Ovary (tissue), 9 donors: Measurements from ENCODE around the gene COL8A1. TPM values are rescaled to one million over a fixed set of nuclear protein-coding genes. Genes with fewer than 3 reads are reported as not detected.

ENCODE experiments used
- DNase-seq, 5 donors: peaks; one replicate each; pipeline ENCODE4 v3.0.0-alpha.2; 2019 to 2020
- H3K27ac ChIP-seq, 2 donors: fragments of 200-600 bp; one replicate each; pipeline versions ENCODE4 v1.5.1 to v1.8.0; 2019 to 2022
- H3K27me3 ChIP-seq: fragments of 200-600 bp; one replicate; pipeline ENCODE4 v1.8.0; 2022
- H3K36me3 ChIP-seq: fragments of 200-600 bp; sonication (generic); one replicate; pipeline ENCODE4 v1.5.1; 2019
- H3K4me1 ChIP-seq: one replicate; pipeline ENCODE4 v1.8.1; 2013; ENCODE audit warnings: mild to moderate bottlenecking, moderate library complexity; ENCODE audit not compliant: insufficient read depth
- H3K4me3 ChIP-seq: fragments of 200-600 bp; sonication (generic); one replicate; pipeline ENCODE4 v1.5.1; 2017
- H3K9me3 ChIP-seq, 2 donors: fragments of 200-600 bp in 1 of 2; sonication (generic) in 1 of 2; one replicate each; pipeline versions ENCODE4 v1.5.1 to v1.8.1; 2013 to 2019; ENCODE audit warnings: mild to moderate bottlenecking in 1 of 2, moderate library complexity in 1 of 2
- EP300 ChIP-seq: sonication (generic); formaldehyde crosslinking; IDR thresholded peaks from one replicate; pipeline ENCODE4 v1.6.1; 2017; ENCODE audit warnings: antibody characterized with exemption
- POLR2A ChIP-seq: fragments of 450-650 bp; IDR thresholded peaks from one replicate; pipeline ENCODE4 v1.6.1; 2017; ENCODE audit warnings: antibody characterized with exemption, mild to moderate bottlenecking, moderate library complexity
- WGBS, 3 donors: extraction: QIAGEN DNeasy Blood & Tissue Kit in 1 of 3; methylation state at CpG; one replicate each; pipeline versions ENCODE4 v1.1.5 to v1.1.7; 2013 to 2017; 5-methylcytosine and 5-hydroxymethylcytosine counted together
- intact Hi-C, 4 donors: fragments of 100-400 bp; cut with DNase I; formaldehyde crosslinking; loops; one replicate each; pipeline versions ENCODE4 v1.11.0 to v1.15.1; 2022 to 2023
- polyA plus RNA-seq, 2 donors: library from polyadenylated mRNA; stranded (reverse); fragments of 200-250 nt in 1 of 2; fragments of 350-450 nt in 1 of 2; fragmentation: Illumina TruSeq in 1 of 2; extraction: RNeasy Lipid Tissue Mini Kit (QIAGEN cat#74804) in 1 of 2; gene quantifications; one replicate each; pipeline ENCODE4 v1.2.3, GENCODE V29; 2013 to 2014
- total RNA-seq, 7 donors: library from RNA; depleted of rRNA in 2 of 7; stranded (reverse); fragments of >200 nt in 2 of 7; fragmentation: NEBNext Ultra II Directional in 3 of 7; extraction: Animal tissue kit (Norgen Biotek cat#: 25700) in 3 of 7; gene quantifications; one replicate each; pipeline versions ENCODE4 v1.1.0 to v1.2.4, GENCODE V29; 2016 to 2023
- TF ChIP-seq, protein P1 (sequence below), 3 donors: fragments of 450-650 bp in 2 of 3; fragments of 200-600 bp in 1 of 3; IDR thresholded peaks; one replicate each; pipeline versions ENCODE4 v1.5.1 to v1.8.0; 2016 to 2022; ENCODE audit warnings: antibody characterized with exemption in 3 of 3, mild to moderate bottlenecking in 1 of 3
- donor health status: DM: no; HTN: no; CAD: no; lungs with moderate emphysema.
- donor health status: DM: no; HTN: no; CAD: no.
- donor health status: Bipolar disorder and iron deficiency.
- donor health status: DM: yes; HTN: yes; CAD: no.
- donor health status: DM: no; HTN: no; CAD: no.
- donor health status: DM: yes; HTN: yes; CAD: no.

COL8A1 gene
- total and polyA plus RNA-seq, 9 donors = 2.0 to 37.2 (median 11.9) TPM

- WGBS, 3 donors = 2 to 7% (median 2%) methylated on average over 3 of the region's 3 CpGs
- DNase-seq = peak in 2 of 5 donors; percentile 18 to 27
These were observed 115.0 kb downstream of the COL8A1 start for GRCh38 chr3:99753268-99753975.

GRCh38 chr3:99755831-99756230 lies 117.4 kb downstream of the COL8A1 start:
- DNase-seq = no peak
- TF ChIP-seq EP300 = no peak
- TF ChIP-seq, protein P1, sequence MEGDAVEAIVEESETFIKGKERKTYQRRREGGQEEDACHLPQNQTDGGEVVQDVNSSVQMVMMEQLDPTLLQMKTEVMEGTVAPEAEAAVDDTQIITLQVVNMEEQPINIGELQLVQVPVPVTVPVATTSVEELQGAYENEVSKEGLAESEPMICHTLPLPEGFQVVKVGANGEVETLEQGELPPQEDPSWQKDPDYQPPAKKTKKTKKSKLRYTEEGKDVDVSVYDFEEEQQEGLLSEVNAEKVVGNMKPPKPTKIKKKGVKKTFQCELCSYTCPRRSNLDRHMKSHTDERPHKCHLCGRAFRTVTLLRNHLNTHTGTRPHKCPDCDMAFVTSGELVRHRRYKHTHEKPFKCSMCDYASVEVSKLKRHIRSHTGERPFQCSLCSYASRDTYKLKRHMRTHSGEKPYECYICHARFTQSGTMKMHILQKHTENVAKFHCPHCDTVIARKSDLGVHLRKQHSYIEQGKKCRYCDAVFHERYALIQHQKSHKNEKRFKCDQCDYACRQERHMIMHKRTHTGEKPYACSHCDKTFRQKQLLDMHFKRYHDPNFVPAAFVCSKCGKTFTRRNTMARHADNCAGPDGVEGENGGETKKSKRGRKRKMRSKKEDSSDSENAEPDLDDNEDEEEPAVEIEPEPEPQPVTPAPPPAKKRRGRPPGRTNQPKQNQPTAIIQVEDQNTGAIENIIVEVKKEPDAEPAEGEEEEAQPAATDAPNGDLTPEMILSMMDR (IDR thresholded peaks at IDR 0.05) = no peak
- TF ChIP-seq POLR2A = no peak
- Histone ChIP-seq H3K27me3 (no peaks in the 10 kb centered on the region), H3K36me3 (no peaks in the 10 kb centered on the region), H3K4me1 (peaks cover 3% of the 10 kb centered on the region), H3K4me3 (no peak overlapping the region), H3K9me3 (no peaks in the 10 kb centered on the region), H3K27ac (no peak overlapping the region)
- intact Hi-C loops = loop anchor here in 2 of 4 donors (10.0 kb wide), 1 partner anchor 731 kb away; no protein-coding TSS in a partner anchor
- WGBS, 3 donors = 73 to 82% (median 82%) methylated on average over 6 of the region's 6 CpGs

More at GRCh38 chr3:99753268-99753975, 115.0 kb downstream of the COL8A1 start:
- H3K4me3 ChIP-seq = no peak overlapping the region
- no peak for TF ChIP-seq POLR2A
- TF ChIP-seq, protein P1 (IDR thresholded peaks at IDR 0.05) = peak; percentile 57 to 75 (median 58)
- H3K27ac ChIP-seq = no peak overlapping the region
- H3K36me3 ChIP-seq = no peaks in the 10 kb centered on the region
- H3K27me3 ChIP-seq = no peaks in the 10 kb centered on the region
- intact Hi-C loops = loop anchor here in 3 of 4 donors (5.0 to 10.0 kb wide), 2 partner anchors 729 to 731 kb away; no protein-coding TSS in a partner anchor
- H3K4me1 ChIP-seq = peaks cover 2% of the 10 kb centered on the region
- H3K9me3 ChIP-seq = no peaks in the 10 kb centered on the region

DNA sequence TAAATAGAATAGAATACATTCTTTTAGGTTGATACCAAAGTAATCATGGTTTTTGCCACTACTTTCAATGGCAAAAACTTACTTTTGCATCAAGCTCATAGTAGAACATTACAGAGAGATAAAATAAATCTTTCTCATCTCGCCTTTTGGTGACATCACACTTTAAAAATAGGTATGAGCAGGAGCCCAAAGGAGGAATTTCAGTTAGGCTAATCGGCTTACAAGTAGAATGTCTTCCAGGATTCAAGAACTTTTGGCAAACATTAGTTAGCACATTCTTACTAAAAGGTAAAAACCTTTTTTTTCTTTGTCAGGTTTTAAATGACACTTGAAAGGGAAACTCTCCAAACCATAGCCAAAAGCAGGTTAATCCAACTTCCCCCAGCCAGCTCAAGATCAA lies 119.6 kb downstream of the COL8A1 start:
- H3K27ac ChIP-seq = no peak overlapping the region
- H3K4me3 ChIP-seq = no peak overlapping the region
- H3K4me1 ChIP-seq = peaks cover 3% of the 10 kb centered on the region
- WGBS, 3 donors = 68 to 89% (median 85%) methylated on average over 2 of the region's 2 CpGs
- intact Hi-C loops = loop anchor here in 2 of 4 donors (10.0 kb wide), 1 partner anchor 733 kb away; no protein-coding TSS in a partner anchor
- TF ChIP-seq, protein P1 (IDR thresholded peaks at IDR 0.05) = no peak
- TF ChIP-seq POLR2A (no peak), EP300 (no peak)
- H3K36me3 ChIP-seq = no peaks in the 10 kb centered on the region
- no peaks in the 10 kb centered on the region for H3K9me3 ChIP-seq
- H3K27me3 ChIP-seq = no peaks in the 10 kb centered on the region
- no peak for DNase-seq

GRCh38 chr3:99758502-99759177 lies 120.2 kb downstream of the COL8A1 start:
- TF ChIP-seq, protein P1 (IDR thresholded peaks at IDR 0.05) = no peak
- TF ChIP-seq EP300 (no peak), POLR2A (no peak)
- intact Hi-C loops = loop anchor here in 2 of 4 donors (10.0 kb wide), 1 partner anchor 734 kb away; no protein-coding TSS in a partner anchor
- Histone ChIP-seq H3K27ac (no peak overlapping the region), H3K36me3 (no peaks in the 10 kb centered on the region), H3K4me1 (peaks cover 1% of the 10 kb centered on the region), H3K27me3 (no peaks in the 10 kb centered on the region), H3K4me3 (no peak overlapping the region), H3K9me3 (no peaks in the 10 kb centered on the region)
- no peak for DNase-seq
- WGBS, 3 donors = 95 to 98% (median 96%) methylated on average over 3 of the region's 3 CpGs
